ENCODE measurements around the gene ZC3H6.

Gene ZC3H6

DNA sequence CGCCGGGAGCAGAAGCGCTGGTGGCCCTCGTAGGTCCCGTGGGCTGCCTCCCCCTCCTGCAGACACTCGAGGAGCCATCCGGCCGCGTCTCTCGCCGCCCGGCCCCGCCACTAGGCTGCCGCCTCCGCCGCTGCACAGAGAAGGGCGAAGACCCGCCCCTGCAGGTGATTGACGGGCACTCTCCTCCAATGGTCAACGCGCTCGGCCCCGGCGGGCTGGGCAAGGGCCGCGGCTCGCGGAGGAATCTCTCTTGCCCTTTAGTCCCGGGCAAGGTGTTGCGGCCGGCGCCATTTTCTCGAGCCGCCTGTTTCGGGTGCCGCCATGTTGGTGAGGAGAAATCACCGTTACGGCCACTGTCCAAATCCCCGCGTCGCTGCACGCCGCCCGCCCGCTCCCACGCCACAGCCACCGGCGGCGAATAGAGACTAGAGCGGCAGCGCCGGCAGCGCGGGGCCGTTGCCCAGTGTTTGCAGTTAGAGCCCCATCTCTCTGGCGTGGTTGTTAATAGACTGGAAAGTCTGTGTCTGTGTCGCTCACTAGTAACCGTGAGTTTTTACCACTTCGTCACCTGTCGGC lies at the start of gene ZC3H6:
ZC3H6 (plus strand) TSS at position 287 of the 576 bp plus-strand sequence. CDS start 398 bp downstream, outside the sequence.
- DNase-seq, result peak; percentile 81 to 100 (median 98)

- DNase-seq, result no peak
Measured at GRCh38 chr2:112229348-112229747, 46.0 kb upstream of the ZC3H6 start.

DNA sequence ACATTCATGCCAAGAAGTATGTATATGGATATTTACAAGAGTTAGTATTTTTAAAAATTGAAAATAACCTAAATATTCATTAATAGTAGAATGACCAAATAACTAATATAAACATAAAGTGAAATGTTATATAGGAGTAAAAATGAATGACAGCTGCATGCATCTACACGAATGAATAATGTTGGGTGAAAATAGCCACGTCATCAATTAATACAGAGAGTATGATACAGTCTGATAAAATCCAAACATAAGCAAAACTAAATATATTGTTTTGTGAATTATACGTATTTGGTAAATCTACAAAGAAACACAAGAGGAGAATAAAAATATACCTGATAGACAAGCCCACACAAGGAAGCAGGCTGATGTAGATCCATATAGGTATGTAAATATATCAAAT lies 45.0 kb upstream of the ZC3H6 start:
- DNase-seq, result no peak

DNA sequence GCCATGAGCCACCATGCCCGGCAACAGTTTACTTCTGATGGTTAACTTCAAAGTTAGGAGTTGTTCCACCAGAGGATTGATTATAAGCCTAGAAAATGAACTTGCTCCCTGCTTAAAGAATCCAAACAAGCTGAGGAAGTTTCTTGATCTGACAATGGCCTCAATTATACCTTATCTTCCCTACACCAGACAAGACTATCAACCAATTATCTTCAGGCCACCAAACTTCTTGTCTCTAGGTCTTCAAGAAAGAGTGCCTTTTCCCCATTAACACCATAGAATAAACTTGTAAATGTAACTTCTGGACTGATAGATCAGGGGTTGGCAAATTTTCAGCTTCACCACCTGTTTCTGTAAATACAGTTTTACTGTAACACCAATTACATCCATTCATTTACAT lies 35.5 kb upstream of the ZC3H6 start:
- no peak for DNase-seq

DNA sequence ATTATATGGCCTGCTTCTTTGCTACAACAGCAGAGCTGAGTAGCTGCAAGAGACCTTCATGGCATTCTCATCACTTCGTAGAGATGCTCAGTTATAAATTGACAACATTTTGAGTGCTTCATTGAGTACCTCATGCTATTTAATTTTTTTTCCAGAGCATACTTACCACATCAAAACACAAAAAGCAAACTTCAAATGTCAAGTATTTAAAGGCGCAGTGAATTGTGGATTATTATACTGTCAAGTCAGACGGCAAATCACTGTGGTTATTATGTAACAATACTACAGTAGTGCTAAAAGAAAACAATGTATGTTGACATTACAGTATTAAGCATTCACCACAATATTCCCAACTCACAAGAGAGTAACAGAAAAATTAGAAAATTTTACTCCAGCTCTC lies 33.0 kb upstream of the ZC3H6 start:
- DNase-seq, result no peak

GRCh38 chr2:112243233-112243632 lies 32.2 kb upstream of the ZC3H6 start:
- DNase-seq, result no peak

DNA sequence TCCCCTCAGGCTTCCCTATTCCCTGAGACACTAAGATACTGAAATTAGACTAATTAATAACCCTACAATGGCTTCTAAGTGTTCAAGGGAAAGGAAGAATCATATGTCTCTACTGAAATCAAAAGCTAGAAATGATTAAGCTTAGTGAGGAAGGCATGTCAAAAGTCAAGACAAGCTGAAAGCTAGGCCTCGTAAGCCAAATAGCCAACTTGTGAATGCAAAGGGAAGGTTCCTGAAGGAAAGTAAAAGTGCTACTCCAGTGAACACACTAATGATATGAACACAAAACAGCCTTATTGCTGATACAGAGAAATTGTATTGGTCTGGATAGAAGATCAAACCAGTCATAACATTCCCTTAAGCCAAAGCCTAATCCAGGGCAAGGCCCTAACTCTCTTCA lies 30.5 kb upstream of the ZC3H6 start:
- DNase-seq, result no peak

- DNase-seq, result no peak
Measured at GRCh38 chr2:112251271-112251670, 24.1 kb upstream of the ZC3H6 start.

- DNase-seq, result no peak
Measured at GRCh38 chr2:112253261-112253815, 22.1 kb upstream of the ZC3H6 start.

- peak; percentile 37 to 96 (median 87) for DNase-seq
Measured at GRCh38 chr2:112254466-112255240, 20.7 kb upstream of the ZC3H6 start, which contains the start of gene ZC3H8. Gene ZC3H8 (minus strand): TSS chr2:112255042. CDS start chr2:112254981, 61 bp downstream.

- DNase-seq, result no peak
Measured at GRCh38 chr2:112255875-112256274, 19.5 kb upstream of the ZC3H6 start.

DNA sequence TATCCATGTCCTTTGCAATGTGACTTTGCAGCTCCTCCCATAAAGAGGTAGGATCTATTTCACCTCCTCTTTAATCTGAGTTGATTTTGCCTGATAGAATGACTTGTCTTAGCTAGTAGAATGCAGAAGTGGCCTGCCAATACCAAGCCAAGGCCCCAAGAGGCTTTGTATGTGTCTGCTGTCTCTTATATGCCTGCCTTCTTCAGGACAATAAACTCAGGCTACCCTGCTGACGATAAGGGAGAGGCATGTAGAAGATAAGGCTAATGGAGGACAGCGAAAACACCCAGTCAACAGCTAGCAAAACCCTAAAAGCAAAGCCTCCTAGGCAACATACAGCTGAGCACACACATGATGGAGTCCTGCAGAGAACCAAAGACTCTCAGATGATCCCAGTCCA lies 18.7 kb upstream of the ZC3H6 start:
- DNase-seq, result no peak

DNA sequence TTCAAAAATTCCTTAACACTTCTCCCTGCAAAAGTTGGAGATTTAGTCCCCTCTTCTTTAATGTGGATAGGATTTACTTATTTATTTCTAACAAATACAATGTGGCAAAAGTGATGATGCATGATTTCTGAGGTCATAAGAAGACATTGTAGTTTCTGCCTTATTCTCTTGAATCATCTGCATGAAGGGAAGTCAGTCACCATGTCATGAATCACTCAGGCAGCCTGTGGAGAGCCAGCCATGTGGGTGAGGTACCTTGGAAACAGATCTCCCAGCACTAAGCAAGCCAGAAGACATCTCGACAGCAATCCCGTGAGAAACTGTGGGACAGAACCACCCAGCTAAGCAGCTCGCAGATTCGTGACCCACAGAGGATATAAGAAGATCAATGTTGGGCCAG lies 17.8 kb upstream of the ZC3H6 start:
- peak in 3 of 58 donors; percentile 5 to 14 (median 7) for DNase-seq

- peak in 54 of 58 donors; percentile 4 to 80 (median 45) for DNase-seq
Measured at GRCh38 chr2:112259509-112260294, 15.7 kb upstream of the ZC3H6 start.

DNA sequence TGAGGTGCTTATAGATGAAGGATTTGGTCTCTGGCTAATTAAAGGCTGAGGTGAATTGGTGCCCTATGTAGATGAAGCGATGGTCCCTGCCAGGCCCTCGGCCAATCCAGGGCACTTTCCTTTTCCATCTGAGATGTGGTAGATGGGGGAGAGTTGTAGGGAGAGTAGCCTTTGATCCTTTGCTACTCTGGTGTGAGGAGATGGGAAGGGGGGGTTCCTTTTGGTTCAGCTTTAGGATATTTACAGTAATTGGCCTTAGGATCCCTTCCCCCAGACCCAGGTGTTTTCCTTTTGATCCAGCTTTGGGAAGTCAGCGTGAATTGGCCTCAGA lies 15.1 kb upstream of the ZC3H6 start:
- DNase-seq, result no peak

GRCh38 chr2:112262876-112263275 lies 12.5 kb upstream of the ZC3H6 start:
- no peak for DNase-seq

GRCh38 chr2:112268547-112268946 lies 6.8 kb upstream of the ZC3H6 start:
- DNase-seq, result no peak

GRCh38 chr2:112272669-112273068 lies 2.7 kb upstream of the ZC3H6 start:
- DNase-seq, result no peak

GRCh38 chr2:112273349-112273748 lies 2.0 kb upstream of the ZC3H6 start:
- DNase-seq, result no peak

GRCh38 chr2:112275887-112276773 lies 733 bp downstream of the ZC3H6 start:
- peak; percentile 22 to 89 (median 74) for DNase-seq

GRCh38 chr2:112276954-112277353 lies 1.6 kb downstream of the ZC3H6 start:
- DNase-seq, result no peak

All from anterior cingulate cortex (tissue), 58 donors.